GM18909 (cell line): ENCODE results near the gene RPS6KC1.
A peak's percentile ranks its signal among the peaks of the same experiment; 100 is the strongest.
"Not testable (repeated sequence)": the region's sequence is repeated elsewhere in the genome, so short reads cannot be mapped to it uniquely, and the experiment has no call there.

Experiments
- ATAC-seq: cut with Tn5 transposase; IDR thresholded peaks from one replicate; pipeline ENCODE4 v1.9.1; 2021; ENCODE audit warnings: mild to moderate bottlenecking; ENCODE audit not compliant: unreplicated experiment, poor library complexity

RPS6KC1 gene

GRCh38 chr1:213103377-213104306 lies 52.6 kb downstream of the RPS6KC1 start:
- peak; percentile 48 for ATAC-seq

GRCh38 chr1:213104604-213105003 lies 53.6 kb downstream of the RPS6KC1 start:
- no peak for ATAC-seq

GRCh38 chr1:213106298-213106697 lies 55.3 kb downstream of the RPS6KC1 start:
- ATAC-seq = no peak

GRCh38 chr1:213107613-213108012 lies 56.6 kb downstream of the RPS6KC1 start:
- ATAC-seq = no peak

GRCh38 chr1:213110349-213111300 lies 59.6 kb downstream of the RPS6KC1 start:
- ATAC-seq = peak; percentile 74

GRCh38 chr1:213111502-213111901 lies 60.5 kb downstream of the RPS6KC1 start:
- ATAC-seq = no peak

- not testable (repeated sequence) for ATAC-seq
Observed at GRCh38 chr1:213112723-213113122, 61.7 kb downstream of the RPS6KC1 start.

GRCh38 chr1:213117699-213118180 lies 66.7 kb downstream of the RPS6KC1 start:
- ATAC-seq = not testable (repeated sequence)

GRCh38 chr1:213119794-213120193 lies 68.8 kb downstream of the RPS6KC1 start:
- ATAC-seq = no peak

GRCh38 chr1:213120386-213120785 lies 69.3 kb downstream of the RPS6KC1 start:
- ATAC-seq = no peak

- no peak for ATAC-seq
Observed at GRCh38 chr1:213120961-213121360, 69.9 kb downstream of the RPS6KC1 start.

GRCh38 chr1:213122514-213122929 lies 71.5 kb downstream of the RPS6KC1 start:
- no peak for ATAC-seq

- no peak for ATAC-seq
Observed at GRCh38 chr1:213123087-213123486, 72.0 kb downstream of the RPS6KC1 start.

GRCh38 chr1:213123536-213123935 lies 72.5 kb downstream of the RPS6KC1 start:
- no peak for ATAC-seq

- ATAC-seq = no peak
Observed at GRCh38 chr1:213124590-213124989, 73.5 kb downstream of the RPS6KC1 start.

GRCh38 chr1:213125643-213126042 lies 74.6 kb downstream of the RPS6KC1 start:
- ATAC-seq = no peak

GRCh38 chr1:213127074-213127473 lies 76.0 kb downstream of the RPS6KC1 start:
- ATAC-seq = no peak

GRCh38 chr1:213131851-213132655 lies 81.0 kb downstream of the RPS6KC1 start:
- ATAC-seq = no peak

- ATAC-seq = no peak
Observed at GRCh38 chr1:213135572-213135971, 84.5 kb downstream of the RPS6KC1 start.
